Endothelial cell of umbilical vein (primary cell): Measurements from ENCODE around the gene LONP2. TPM values are rescaled to one million over a fixed set of nuclear protein-coding genes. Genes with fewer than 3 reads are reported as not detected.

ENCODE experiments used
- BruUV-seq: library from RNA; stranded (reverse); fragments of 400-500 nt; replicated peaks from 2 replicates; lab custom pipeline; 2021; lab: Mats Ljungman, UMichigan
- CTCF ChIA-PET: fragments of 300-600, 350-600 bp; sonication (Branson Sonifier 250); formaldehyde crosslinking; loops from one replicate; lab custom pipeline; 2021; ENCODE audit warnings: antibody characterized with exemption, inconsistent platforms; lab: Charles Lee
- POLR2A ChIA-PET: fragments of 300-600, 350-600 bp; sonication (Branson Sonifier 250); formaldehyde crosslinking; loops from one replicate; lab custom pipeline; 2021; ENCODE audit warnings: antibody characterized with exemption, inconsistent platforms; lab: Charles Lee
- DNase-seq: peaks from one replicate; pipeline ENCODE4 v3.0.0-alpha.2; 2011; ENCODE audit warnings: low read depth, low spot score
- FAIRE-seq: peaks from 2 replicates; lab custom pipeline; 2011; peaks lifted over from hg19 to GRCh38; lab: Jason Lieb, UNC
- H2AFZ ChIP-seq: 2 replicates; pipeline ENCODE4 v1.6.0; 2012; ENCODE audit warnings: low read depth, low read length, control low read depth, inconsistent platforms
- H3K27ac ChIP-seq: 2 replicates; pipeline ENCODE4 v1.5.1; 2011; ENCODE audit warnings: low read depth, mild to moderate bottlenecking, control low read depth, low read length, moderate library complexity; ENCODE audit not compliant: insufficient read depth
- H3K27me3 ChIP-seq, 2 experiments: 2 replicates each; pipeline versions ENCODE4 v1.6.0 to v1.6.1; 2011; ENCODE audit warnings: low read length in 2 of 2, mixed read lengths in 1 of 2; ENCODE audit not compliant: control insufficient read depth in 2 of 2, insufficient read depth in 2 of 2
- H3K36me3 ChIP-seq, 2 experiments: 2 replicates in 1 of 2; 3 replicates in 1 of 2; pipeline ENCODE4 v1.5.1; 2011; ENCODE audit warnings: low read length in 2 of 2, mild to moderate bottlenecking in 1 of 2, moderate library complexity in 1 of 2; ENCODE audit not compliant: control insufficient read depth in 2 of 2, insufficient read depth in 2 of 2; ENCODE audit errors: extremely low read depth in 1 of 2
- H3K4me1 ChIP-seq: 3 replicates; pipeline ENCODE4 v1.5.1; 2011; ENCODE audit warnings: mild to moderate bottlenecking, low read length; ENCODE audit not compliant: control insufficient read depth, insufficient read depth; ENCODE audit errors: extremely low read depth
- H3K4me2 ChIP-seq: 2 replicates; pipeline ENCODE4 v1.6.1; 2011; ENCODE audit warnings: low read length, control low read depth, mixed read lengths; ENCODE audit not compliant: insufficient read depth
- H3K4me3 ChIP-seq, 3 experiments: fragments of 200-600 bp in 1 of 3; sonication (generic), shearing (Covaris generic) in 1 of 3; replicated peaks in 1 of 3; 2 replicates each; pipeline ENCODE4 v1.5.1; 2011 to 2016; ENCODE audit warnings: control low read depth in 3 of 3, low read length in 3 of 3, mild to moderate bottlenecking in 2 of 3, inconsistent platforms in 1 of 3, low read depth in 1 of 3, moderate library complexity in 1 of 3; ENCODE audit not compliant: insufficient read depth in 1 of 3
- H3K79me2 ChIP-seq: 2 replicates; pipeline ENCODE4 v1.6.0; 2012; ENCODE audit warnings: low read length, inconsistent platforms; ENCODE audit not compliant: control insufficient read depth, insufficient read depth
- H3K9ac ChIP-seq: replicated peaks from 2 replicates; pipeline ENCODE3; 2011; ENCODE audit warnings: low read length, control low read depth; ENCODE audit not compliant: insufficient read depth; ENCODE audit errors: extremely low read depth
- H3K9me1 ChIP-seq: replicated peaks from 3 replicates; pipeline ENCODE4 v1.6.0; 2011; ENCODE audit warnings: mild to moderate bottlenecking, low read length; ENCODE audit not compliant: control insufficient read depth, insufficient read depth; ENCODE audit errors: extremely low read depth
- H3K9me3 ChIP-seq: replicated peaks from 2 replicates; pipeline ENCODE4 v1.5.1; 2012; ENCODE audit warnings: low read length, inconsistent platforms; ENCODE audit not compliant: control insufficient read depth, insufficient read depth
- H4K20me1 ChIP-seq: replicated peaks from 2 replicates; pipeline ENCODE3; 2011; ENCODE audit warnings: mild to moderate bottlenecking, low read length; ENCODE audit not compliant: control insufficient read depth, insufficient read depth; ENCODE audit errors: extremely low read depth
- EZH2 ChIP-seq: IDR thresholded peaks from 2 replicates; pipeline ENCODE4 v1.6.1; 2012; ENCODE audit warnings: borderline replicate concordance, low read depth, mild to moderate bottlenecking, moderate library complexity, low read length, inconsistent platforms; ENCODE audit not compliant: severe bottlenecking
- FOS ChIP-seq: IDR thresholded peaks from 2 replicates; pipeline ENCODE4 v1.6.1; 2011; ENCODE audit warnings: mild to moderate bottlenecking, low read length, moderate library complexity, borderline replicate concordance; ENCODE audit not compliant: insufficient read depth
- GATA2 ChIP-seq: IDR thresholded peaks from 2 replicates; pipeline ENCODE4 v1.7.0; 2011; ENCODE audit warnings: low read depth, mild to moderate bottlenecking, moderate library complexity, mixed read lengths, low read length; ENCODE audit not compliant: insufficient read length, insufficient read depth
- JUN ChIP-seq: IDR thresholded peaks from 2 replicates; pipeline ENCODE4 v1.6.1; 2011; ENCODE audit warnings: borderline replicate concordance, low read depth; ENCODE audit not compliant: insufficient read length, insufficient read depth
- MYC ChIP-seq: IDR thresholded peaks from one replicate; pipeline ENCODE4 v1.6.1; 2011; ENCODE audit warnings: mild to moderate bottlenecking, low read depth, low read length
- POLR2A ChIP-seq: IDR thresholded peaks from 2 replicates; pipeline ENCODE4 v1.6.1; 2012; ENCODE audit warnings: low read depth, mild to moderate bottlenecking, control low read depth, low read length
- POLR2AphosphoS5 ChIP-seq: IDR thresholded peaks from 2 replicates; pipeline ENCODE4 v1.6.1; 2012; ENCODE audit warnings: low read depth, mild to moderate bottlenecking, control low read depth, low read length, moderate library complexity; ENCODE audit not compliant: insufficient read depth
- dilution Hi-C: fragments of 300-500 bp; cut with MboI; formaldehyde crosslinking; loops from one replicate; pipeline ENCODE4 v1.15.0; 2019; ENCODE audit warnings: low sequenced_read_pairs; ENCODE audit not compliant: extremely low pct_ligation_motif_present
- intact Hi-C: fragments of 100-400 bp; cut with micrococcal nuclease; formaldehyde crosslinking; loops from one replicate; pipeline ENCODE4 v1.10.0; 2022
- polyA plus RNA-seq, 4 experiments: library from polyadenylated mRNA; depleted of rRNA in 3 of 4; stranded (reverse) in 3 of 4; unstranded in 1 of 4; fragments of >200 nt; gene quantifications; 2 replicates each; pipeline versions ENCODE4 v1.2.1 to v1.2.3, GENCODE V29; 2011 to 2012; ENCODE audit warnings: missing spikeins in 1 of 4
- total RNA-seq: library from RNA; stranded (reverse); gene quantifications from 2 replicates; pipeline ENCODE4 v1.2.3, GENCODE V29; 2021
- TF ChIP-seq, protein P1 (sequence below), 2 donors: IDR thresholded peaks; 1 replicate in 1 of 2; 2 replicates in 1 of 2; pipeline ENCODE4 v1.5.1; 2011; ENCODE audit warnings: low read length in 2 of 2, mild to moderate bottlenecking in 2 of 2, moderate library complexity in 2 of 2, control low read depth in 1 of 2, inconsistent platforms in 1 of 2, low read depth in 1 of 2; ENCODE audit not compliant: insufficient read depth in 1 of 2; ENCODE audit errors: extremely low read depth in 1 of 2
- TF ChIP-seq, protein P2 (sequence below): IDR thresholded peaks from 2 replicates; pipeline ENCODE4 v1.6.1; 2011; ENCODE audit not compliant: insufficient read depth, insufficient read length

Gene LONP2
- total and polyA plus RNA-seq, 2 donors (not counting 3 experiments of a cell fraction or from before 2014, with no cell fraction given): 13.5 to 38.4 TPM

DNA sequence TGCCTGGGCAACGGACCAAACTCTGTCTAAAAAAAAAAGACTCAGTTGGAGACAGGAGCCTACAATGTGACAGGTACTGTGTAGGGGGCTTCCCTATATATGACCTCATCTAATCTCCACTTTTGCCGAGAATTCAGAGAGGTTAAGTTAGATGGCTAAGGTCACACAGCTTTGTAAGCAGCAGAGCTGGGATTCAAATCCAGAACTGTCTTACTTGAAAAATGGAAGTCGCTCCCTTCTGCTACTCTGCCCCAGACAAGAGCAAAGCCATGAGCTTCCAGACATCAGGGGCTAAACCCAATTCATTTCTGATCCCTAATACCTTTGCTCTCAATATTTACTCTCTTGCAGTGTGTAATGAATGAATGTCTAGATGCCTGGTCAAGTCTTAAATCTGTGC, 46.8 kb upstream of the LONP2 start:
- ChIA-PET CTCF (no interaction called here), POLR2A (no interaction called here)
- Histone ChIP-seq H2AFZ (no peak overlapping the region), H3K79me2 (no peaks in the 10 kb centered on the region), H3K9me1 (no peaks in the 10 kb centered on the region), H3K27me3 (no peaks in the 10 kb centered on the region), H3K4me2 (no peak overlapping the region), H3K27ac (no peak overlapping the region), H3K9ac (no peak overlapping the region), H3K4me3 (no peak overlapping the region), H3K9me3 (no peaks in the 10 kb centered on the region), H4K20me1 (no peaks in the 10 kb centered on the region), H3K4me1 (no peaks in the 10 kb centered on the region), H3K36me3 (no peaks in the 10 kb centered on the region)
- FAIRE-seq (no peak), DNase-seq (no peak)
- dilution Hi-C loops (no loop called here), intact Hi-C loops (no loop called here)
- BruUV-seq: no TSS peak
- TF ChIP-seq FOS: no peak
- no peak for TF ChIP-seq EZH2
- no peak for TF ChIP-seq MYC
- TF ChIP-seq, protein P1, sequence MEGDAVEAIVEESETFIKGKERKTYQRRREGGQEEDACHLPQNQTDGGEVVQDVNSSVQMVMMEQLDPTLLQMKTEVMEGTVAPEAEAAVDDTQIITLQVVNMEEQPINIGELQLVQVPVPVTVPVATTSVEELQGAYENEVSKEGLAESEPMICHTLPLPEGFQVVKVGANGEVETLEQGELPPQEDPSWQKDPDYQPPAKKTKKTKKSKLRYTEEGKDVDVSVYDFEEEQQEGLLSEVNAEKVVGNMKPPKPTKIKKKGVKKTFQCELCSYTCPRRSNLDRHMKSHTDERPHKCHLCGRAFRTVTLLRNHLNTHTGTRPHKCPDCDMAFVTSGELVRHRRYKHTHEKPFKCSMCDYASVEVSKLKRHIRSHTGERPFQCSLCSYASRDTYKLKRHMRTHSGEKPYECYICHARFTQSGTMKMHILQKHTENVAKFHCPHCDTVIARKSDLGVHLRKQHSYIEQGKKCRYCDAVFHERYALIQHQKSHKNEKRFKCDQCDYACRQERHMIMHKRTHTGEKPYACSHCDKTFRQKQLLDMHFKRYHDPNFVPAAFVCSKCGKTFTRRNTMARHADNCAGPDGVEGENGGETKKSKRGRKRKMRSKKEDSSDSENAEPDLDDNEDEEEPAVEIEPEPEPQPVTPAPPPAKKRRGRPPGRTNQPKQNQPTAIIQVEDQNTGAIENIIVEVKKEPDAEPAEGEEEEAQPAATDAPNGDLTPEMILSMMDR (IDR thresholded peaks at IDR 0.05; ENCODE audit: extremely low read depth in 1 of 2, insufficient read depth in 1 of 2, low read depth in 1 of 2, low read length in 2 of 2): no peak
- TF ChIP-seq JUN: no peak
- TF ChIP-seq GATA2: no peak
- TF ChIP-seq, protein P2, sequence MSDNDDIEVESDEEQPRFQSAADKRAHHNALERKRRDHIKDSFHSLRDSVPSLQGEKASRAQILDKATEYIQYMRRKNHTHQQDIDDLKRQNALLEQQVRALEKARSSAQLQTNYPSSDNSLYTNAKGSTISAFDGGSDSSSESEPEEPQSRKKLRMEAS: no peak
- no peak for TF ChIP-seq POLR2A
- no peak for TF ChIP-seq POLR2AphosphoS5
